Measurements from ENCODE around the gene PNMA3.
"Not testable (repeated sequence)": the region's sequence is repeated elsewhere in the genome, so short reads cannot be mapped to it uniquely, and the experiment has no call there.

DNA sequence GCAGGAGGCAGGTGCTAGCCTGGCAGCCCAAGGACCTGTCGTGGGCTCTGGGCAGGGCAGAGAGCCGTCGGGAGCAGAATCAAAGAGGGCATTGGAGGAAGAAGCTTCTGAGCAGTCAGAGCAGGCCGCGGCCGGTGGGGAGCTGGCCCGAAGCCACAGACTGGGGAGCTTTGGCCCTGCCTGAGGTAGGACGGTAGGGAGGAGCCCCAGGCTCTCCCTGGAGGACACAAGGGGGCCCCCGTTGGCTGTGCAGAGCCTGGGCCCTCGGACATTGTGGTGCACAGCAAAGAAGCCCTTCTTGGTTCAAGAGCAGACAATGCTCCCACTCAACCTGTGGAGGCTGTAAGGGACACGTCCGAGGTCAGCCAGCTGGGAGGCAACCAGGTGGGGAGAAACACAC, 10.1 kb downstream of the PNMA3 start:
- TF ChIP-seq EZH2 (IDR thresholded peaks at IDR 0.05; ENCODE audit: insufficient read depth, poor library complexity, severe bottlenecking); EZH2phosphoT487 (IDR thresholded peaks at IDR 0.05; ENCODE audit: insufficient read depth, low read depth): not testable (repeated sequence)

Measured in GM23248 (cell line).